Measurements from ENCODE around the gene RPL5. TPM values are rescaled to one million over a fixed set of nuclear protein-coding genes. Genes with fewer than 3 reads are reported as not detected.
A peak's percentile ranks its signal among the peaks of the same experiment; 100 is the strongest.

The RPL5 gene
- total and polyA plus RNA-seq, 2 of the 4 experiments (the other 2 are of a cell fraction) = 1,406 to 1,679 TPM

DNA sequence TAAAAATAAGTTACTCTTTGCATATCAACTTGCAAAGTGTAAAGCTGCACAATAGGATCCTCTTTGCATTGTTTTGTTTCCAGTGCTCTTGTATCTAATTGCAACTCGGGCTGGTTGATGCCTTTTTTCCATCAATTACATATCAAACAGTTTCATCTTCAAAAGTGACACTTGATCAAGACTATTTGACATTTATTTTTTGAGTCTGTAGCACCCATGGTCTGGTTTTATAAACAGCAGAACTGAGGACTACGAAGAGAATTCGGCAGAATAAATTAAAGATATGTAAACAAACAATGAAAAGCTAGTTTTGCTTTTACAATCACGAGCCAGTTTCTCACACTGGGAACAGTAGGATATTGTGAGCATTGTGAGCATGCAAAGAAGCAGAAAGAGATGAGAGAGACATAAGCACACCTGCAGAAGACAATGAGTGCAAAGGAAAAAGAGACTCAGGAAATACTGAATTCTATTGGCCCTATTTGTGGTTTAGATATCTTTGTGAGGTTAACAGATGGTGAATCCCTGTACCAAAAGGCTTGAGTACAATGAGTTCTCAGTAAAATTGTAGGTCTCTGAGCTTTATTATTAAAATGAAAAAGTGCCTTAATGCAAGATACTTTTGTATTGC is 45.4 kb downstream of the RPL5 start (continued):
- no peak for TF ChIP-seq MAZ (IDR thresholded peaks at IDR 0.05; ENCODE audit: borderline replicate concordance, low read depth, low read length)

DNA sequence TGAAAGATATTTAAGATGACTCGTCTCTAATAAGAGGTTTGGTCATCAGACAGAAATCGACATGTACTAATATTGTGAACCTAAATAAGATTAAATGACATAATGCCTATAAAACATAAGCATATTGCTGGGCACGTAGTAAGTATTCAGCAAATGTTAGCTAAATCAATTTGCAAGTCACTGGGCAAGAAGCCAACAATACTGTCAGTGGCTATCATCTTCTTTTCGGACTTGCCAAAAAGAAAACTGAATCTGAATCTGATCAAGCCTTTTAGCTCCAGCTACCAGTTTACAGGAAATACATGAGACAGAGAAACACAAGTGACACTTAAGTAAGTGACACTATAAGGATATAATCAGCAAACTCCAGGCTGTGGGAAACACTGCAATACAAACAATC is 46.0 kb downstream of the RPL5 start:
- POLR2A ChIA-PET (ENCODE audit: unreplicated experiment) = interaction anchor here (0.6 kb wide), 1 partner anchor 83 kb away, joined by 3 read pairs; no protein-coding TSS in a partner anchor
- no TSS peak for BruUV-seq (replicated peaks)
- dilution Hi-C loops (cut with HindIII; ENCODE audit: low sequenced_read_pairs, unreplicated experiment) = no loop called here

More for the DNA sequence above, 46.0 kb downstream of the RPL5 start:
- Histone ChIP-seq H3K36me3 (ENCODE audit: control insufficient read depth, insufficient read depth, low read length) (peaks cover 2% of the 10 kb centered on the region; the same call in 1 of the 2 replicates), H3K4me2 (ENCODE audit: low read depth, low read length) (peak overlapping the region; percentile 31; the same call in 1 of the 2 replicates), H2AK9ac (replicated peaks; ENCODE audit: low read depth, low read length, poor library complexity) (no peak overlapping the region), H3K27me3 (ENCODE audit: control insufficient read depth, insufficient read depth, low read length) (no peaks in the 10 kb centered on the region), H3K23ac (ENCODE audit: low read depth, low read length) (no peak overlapping the region), H3K9ac (ENCODE audit: low read depth, low read length) (no peak overlapping the region), H4K5ac (ENCODE audit: low read depth, low read length) (no peak overlapping the region), H3K27ac (ENCODE audit: insufficient read depth, low read length) (no peak overlapping the region), H4K8ac (ENCODE audit: low read depth in 2 of 2, low read length in 2 of 2) (no peak overlapping the region), H3K18ac (ENCODE audit: low read depth, low read length) (no peak overlapping the region), H3K4ac (ENCODE audit: low read depth, low read length) (no peak overlapping the region), H3K4me3 (ENCODE audit: insufficient read depth, low read depth, low read length) (no peak overlapping the region), H3K56ac (ENCODE audit: extremely low read depth, insufficient read depth, low read length) (no peak overlapping the region), H3K79me1 (ENCODE audit: low read depth in 1 of 2, low read length in 2 of 2) (peaks cover 0 to 1% of the 10 kb centered on the region in 2 experiments; a peak in 1 of 4 replicates), H2BK20ac (ENCODE audit: low read depth, low read length) (no peak overlapping the region), H2BK5ac (ENCODE audit: low read depth, low read length, poor library complexity, severe bottlenecking) (no peak overlapping the region), H3K14ac (replicated peaks; ENCODE audit: low read depth, low read length) (no peak overlapping the region; the same call in 1 of the 2 replicates), H2AFZ (replicated peaks; ENCODE audit: low read length, poor library complexity) (no peak overlapping the region), H4K91ac (ENCODE audit: insufficient read depth, low read depth, low read length) (no peak overlapping the region), H3K9me1 (ENCODE audit: insufficient read depth, low read length) (no peaks in the 10 kb centered on the region), H2AK5ac (ENCODE audit: low read depth, low read length) (no peak overlapping the region), H4K20me1 (ENCODE audit: insufficient read depth, low read length) (no peaks in the 10 kb centered on the region), H3K9me3 (ENCODE audit: control insufficient read depth, insufficient read depth, low read length) (peaks cover 1% of the 10 kb centered on the region), H2BK120ac (ENCODE audit: low read depth, low read length) (no peak overlapping the region), H2BK15ac (ENCODE audit: low read depth, low read length) (no peak overlapping the region), H3K4me1 (ENCODE audit: control insufficient read depth, insufficient read depth, low read length) (no peaks in the 10 kb centered on the region)
- intact Hi-C loops (cut with micrococcal nuclease) (loop anchor here (5.0 kb wide), 1 partner anchor 65 kb away; no protein-coding TSS in a partner anchor), in situ Hi-C loops (cut with MboI; ENCODE audit: low sequenced_read_pairs) (no loop called here)
- peak; percentile 46 for DNase-seq
- no peak for TF ChIP-seq USF2 (IDR thresholded peaks at IDR 0.05; ENCODE audit: low read depth, low read length)
- CTCF ChIA-PET = interaction anchor here (0.6 to 1.7 kb wide), 3 partner anchors 10 to 231 kb away, joined by 4 to 7 read pairs (median 6); partner anchors contain the start of gene DIPK1A
- ATAC-seq (ENCODE audit: low read depth) = no peak
- no CpG with 5 or more reads among the region's 4 CpGs for WGBS, 2 experiments (ENCODE audit: extremely low coverage in 2 of 2, insufficient read length in 1 of 2)

Data from IMR-90 (cell line).